DND-41 (cell line): Measurements from ENCODE around the gene LHPP.

ENCODE experiments used
- CTCF ChIP-seq: IDR thresholded peaks from 2 replicates; pipeline ENCODE4 v1.5.1; 2012; ENCODE audit warnings: borderline replicate concordance, low read length, moderate library complexity, mild to moderate bottlenecking; ENCODE audit not compliant: poor library complexity, severe bottlenecking; ENCODE audit errors: extremely low read depth
- EZH2 ChIP-seq: IDR thresholded peaks from 3 replicates; pipeline ENCODE4 v1.6.1; 2012; ENCODE audit warnings: borderline replicate concordance, low read depth, mild to moderate bottlenecking, moderate library complexity, low read length, inconsistent platforms; ENCODE audit not compliant: severe bottlenecking

GRCh38 chr10:124498056-124498455 lies 36.4 kb downstream of the LHPP start:
- TF ChIP-seq CTCF, result no peak
- no peak for TF ChIP-seq EZH2
